Brain microvascular endothelial cell (primary cell): ENCODE measurements around the gene SULT1C4.

ENCODE experiments used
- DNase-seq: peaks from one replicate; pipeline ENCODE4 v3.0.0-alpha.2; 2020
- H3K27ac ChIP-seq: fragments of 250-450 bp; sonication (Bioruptor Pico); 2 replicates; pipeline ENCODE4 v1.5.1; 2020; ENCODE audit warnings: mild to moderate bottlenecking, moderate library complexity
- H3K27me3 ChIP-seq: fragments of 250-450 bp; sonication (Bioruptor Pico); replicated peaks from 2 replicates; pipeline ENCODE4 v1.5.1; 2020; ENCODE audit warnings: mild to moderate bottlenecking
- H3K36me3 ChIP-seq: fragments of 250-450 bp; sonication (Bioruptor Pico); replicated peaks from 2 replicates; pipeline ENCODE4 v1.5.1; 2020; ENCODE audit warnings: mild to moderate bottlenecking
- H3K4me3 ChIP-seq: 2 replicates; pipeline ENCODE4 v1.5.1; 2011; ENCODE audit warnings: low read depth, mild to moderate bottlenecking, control low read depth, low read length, moderate library complexity
- CTCF ChIP-seq: IDR thresholded peaks from 2 replicates; pipeline ENCODE4 v1.5.1; 2011; ENCODE audit warnings: low read depth, mild to moderate bottlenecking, moderate library complexity, low read length, control low read depth, inconsistent platforms; ENCODE audit errors: missing control alignments
- in situ Hi-C: cut with HindIII; loops from 2 replicates; pipeline ENCODE4 v1.10.0; 2017; ENCODE audit warnings: low sequenced_read_pairs, low pct_ligation_motif_present

The SULT1C4 gene

GRCh38 chr2:108396845-108397244, 19.1 kb downstream of the SULT1C4 start:
- H3K4me3 ChIP-seq = no peak overlapping the region
- no peaks in the 10 kb centered on the region for H3K36me3 ChIP-seq
- peak; percentile 23 for DNase-seq
- no peak overlapping the region for H3K27ac ChIP-seq
- H3K27me3 ChIP-seq = no peaks in the 10 kb centered on the region
- in situ Hi-C loops = no loop called here
- TF ChIP-seq CTCF = peak; percentile 46

DNA sequence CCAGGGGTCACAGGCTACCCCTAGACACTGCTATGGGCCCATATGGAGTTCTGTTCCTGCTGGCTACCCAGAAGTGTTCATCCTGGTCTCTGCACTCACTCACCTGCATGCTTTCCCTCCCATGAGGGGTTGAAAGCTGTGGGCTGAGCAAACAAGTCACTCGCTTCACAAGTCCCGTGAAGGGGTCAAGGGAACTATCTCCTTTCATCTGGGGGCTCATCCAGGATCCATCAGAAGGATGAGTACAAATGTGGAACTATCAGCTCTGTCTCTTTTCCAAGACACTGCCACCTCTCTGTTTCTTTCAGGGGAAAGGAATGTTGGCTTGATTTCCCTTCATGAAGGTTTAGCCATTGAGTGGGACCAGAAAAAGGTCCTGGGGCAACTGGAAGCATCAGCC, 21.7 kb downstream of the SULT1C4 start:
- DNase-seq = no peak
- Histone ChIP-seq H3K4me3 (no peak overlapping the region), H3K36me3 (no peaks in the 10 kb centered on the region), H3K27ac (no peak overlapping the region), H3K27me3 (no peaks in the 10 kb centered on the region)
- TF ChIP-seq CTCF = no peak
- in situ Hi-C loops = no loop called here

GRCh38 chr2:108401800-108402199, 24.0 kb downstream of the SULT1C4 start:
- in situ Hi-C loops = no loop called here
- no peak for DNase-seq
- Histone ChIP-seq H3K36me3 (no peaks in the 10 kb centered on the region), H3K27me3 (no peaks in the 10 kb centered on the region), H3K27ac (no peak overlapping the region), H3K4me3 (no peak overlapping the region)
- TF ChIP-seq CTCF = no peak

DNA sequence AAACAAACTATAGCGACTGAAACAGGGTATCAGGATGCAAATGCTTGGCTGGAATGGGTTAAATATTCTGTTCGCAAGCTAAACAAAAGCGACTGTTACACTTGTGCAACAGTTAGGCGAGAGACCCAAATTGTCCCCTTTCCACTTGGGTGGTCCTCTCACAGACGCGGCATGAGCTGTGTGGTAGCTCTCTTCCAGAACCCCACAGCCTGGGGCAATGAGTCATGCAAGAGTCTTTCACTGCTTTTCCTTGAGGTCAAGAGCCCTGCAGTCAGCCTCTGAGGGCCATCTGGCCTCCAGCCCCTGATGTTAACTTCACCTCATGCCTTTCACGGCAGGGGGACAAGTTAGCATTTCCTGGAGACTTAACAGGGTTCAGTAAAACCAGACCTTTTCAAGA, 25.7 kb downstream of the SULT1C4 start:
- H3K27ac ChIP-seq = no peak overlapping the region
- H3K27me3 ChIP-seq = no peaks in the 10 kb centered on the region
- in situ Hi-C loops = no loop called here
- H3K36me3 ChIP-seq = no peaks in the 10 kb centered on the region
- peak; percentile 55 for DNase-seq
- no peak for TF ChIP-seq CTCF
- H3K4me3 ChIP-seq = no peak overlapping the region

GRCh38 chr2:108404784-108405397, 27.1 kb downstream of the SULT1C4 start:
- Histone ChIP-seq H3K4me3 (no peak overlapping the region), H3K27me3 (no peaks in the 10 kb centered on the region), H3K27ac (no peak overlapping the region), H3K36me3 (no peaks in the 10 kb centered on the region)
- in situ Hi-C loops = no loop called here
- DNase-seq = no peak
- no peak for TF ChIP-seq CTCF

GRCh38 chr2:108407864-108408729, 30.3 kb downstream of the SULT1C4 start:
- H3K27me3 ChIP-seq = no peaks in the 10 kb centered on the region
- no peak overlapping the region for H3K4me3 ChIP-seq
- in situ Hi-C loops = no loop called here
- H3K27ac ChIP-seq = no peak overlapping the region
- H3K36me3 ChIP-seq = no peaks in the 10 kb centered on the region
- no peak for DNase-seq
- TF ChIP-seq CTCF = no peak
